Heart left ventricle (tissue), 13 donors: ENCODE measurements around the gene IL12A.

Experiments used
- POLR2A ChIP-seq, 2 donors: fragments of 450-650 bp; IDR thresholded peaks; one replicate each; pipeline ENCODE4 v1.6.1; 2017; ENCODE audit warnings: antibody characterized with exemption in 2 of 2, mild to moderate bottlenecking in 2 of 2, moderate library complexity in 2 of 2
- TF ChIP-seq, protein P1 (sequence below), 12 donors: fragments of 200-600 bp; sonication (generic) in 4 of 12; IDR thresholded peaks; one replicate each; pipeline versions ENCODE4 v1.5.0 to v1.8.0; 2018 to 2022; ENCODE audit warnings: antibody characterized with exemption in 12 of 12, mild to moderate bottlenecking in 5 of 12
- donor health status: ischemic (EF 13 %, LVEDD 7.1; RV severe dilation, severe dysfunction).
- donor health status: DM: no; HTN: yes; CAD: no.
- donor health status: DM: no; HTN: no; CAD: no.
- donor health status: ischemic (EF 25% LVEDD 6.9; RV normal size, moderate dysfunction).
- donor health status: ischemic (EF 25% LVEDD 5.7; RV mildly dilated, moderate dysfunction).
- donor health status: ischemic (EF 35%, LVEDD 5.7; RV mildly dilated, moderate dysfunction).
- donor health status: nonischemic (EF 11% LVEDD 7.7; RV severe dilation, severe dysfunction).
- donor health status: DM: yes; HTN: yes; CAD: no.
- donor health status: PGD.
- donor health status: ischemic (EF 29% LVEDD 5.4; RV normal size, mild dysfunction).
- donor health status: nonischemic (EF 23%, LVEDD 6.1; RV moderate dilation, normal function).

DNA sequence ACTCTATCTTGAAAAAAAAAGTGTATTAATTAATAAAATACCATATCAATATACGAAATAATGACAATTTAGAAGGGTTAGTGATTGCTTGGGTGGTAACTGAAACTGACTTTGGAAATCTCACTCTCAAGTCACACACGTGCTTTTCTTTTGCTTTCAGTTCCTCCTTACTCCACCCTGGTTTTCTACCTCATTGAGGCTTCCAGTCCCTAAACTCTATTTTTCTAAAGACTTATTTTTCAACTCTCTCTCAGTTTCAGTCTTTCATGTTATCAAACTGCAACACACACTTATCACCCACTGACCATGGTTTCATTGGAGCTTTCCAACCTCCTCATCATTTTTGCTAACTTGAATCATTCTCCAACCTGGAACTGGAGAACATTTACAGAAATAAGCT, 23.5 kb downstream of the IL12A start:
- TF ChIP-seq, protein P1, sequence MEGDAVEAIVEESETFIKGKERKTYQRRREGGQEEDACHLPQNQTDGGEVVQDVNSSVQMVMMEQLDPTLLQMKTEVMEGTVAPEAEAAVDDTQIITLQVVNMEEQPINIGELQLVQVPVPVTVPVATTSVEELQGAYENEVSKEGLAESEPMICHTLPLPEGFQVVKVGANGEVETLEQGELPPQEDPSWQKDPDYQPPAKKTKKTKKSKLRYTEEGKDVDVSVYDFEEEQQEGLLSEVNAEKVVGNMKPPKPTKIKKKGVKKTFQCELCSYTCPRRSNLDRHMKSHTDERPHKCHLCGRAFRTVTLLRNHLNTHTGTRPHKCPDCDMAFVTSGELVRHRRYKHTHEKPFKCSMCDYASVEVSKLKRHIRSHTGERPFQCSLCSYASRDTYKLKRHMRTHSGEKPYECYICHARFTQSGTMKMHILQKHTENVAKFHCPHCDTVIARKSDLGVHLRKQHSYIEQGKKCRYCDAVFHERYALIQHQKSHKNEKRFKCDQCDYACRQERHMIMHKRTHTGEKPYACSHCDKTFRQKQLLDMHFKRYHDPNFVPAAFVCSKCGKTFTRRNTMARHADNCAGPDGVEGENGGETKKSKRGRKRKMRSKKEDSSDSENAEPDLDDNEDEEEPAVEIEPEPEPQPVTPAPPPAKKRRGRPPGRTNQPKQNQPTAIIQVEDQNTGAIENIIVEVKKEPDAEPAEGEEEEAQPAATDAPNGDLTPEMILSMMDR (IDR thresholded peaks at IDR 0.05) = no peak
- no peak for TF ChIP-seq POLR2A (IDR thresholded peaks at IDR 0.05)
